Loucy (cell line): ENCODE measurements around the gene RALGPS2.

ENCODE experiments used
- H2AFZ ChIP-seq: fragments of 200-600 bp; sonication (generic); 2 replicates; pipeline ENCODE4 v1.6.0; 2016; ENCODE audit warnings: antibody characterized with exemption, mild to moderate bottlenecking, low read length, moderate library complexity
- H3F3A ChIP-seq: fragments of 200-600 bp; 2 replicates; pipeline ENCODE4 v1.6.0; 2016; ENCODE audit warnings: antibody characterized with exemption, low read depth, mild to moderate bottlenecking
- H3K27me3 ChIP-seq: fragments of 200-600 bp; sonication (generic); 2 replicates; pipeline ENCODE4 v1.6.1; 2014; ENCODE audit warnings: low read length, mild to moderate bottlenecking; ENCODE audit not compliant: insufficient read depth, poor library complexity, severe bottlenecking
- H3K36me3 ChIP-seq: fragments of 200-600 bp; sonication (generic); 2 replicates; pipeline ENCODE4 v1.6.1; 2016; ENCODE audit warnings: low read length; ENCODE audit not compliant: insufficient read depth
- H3K4me1 ChIP-seq: fragments of 200-600 bp; sonication (generic); 2 replicates; pipeline ENCODE4 v1.5.1; 2014; ENCODE audit warnings: low read length, mild to moderate bottlenecking; ENCODE audit not compliant: insufficient read depth, poor library complexity, severe bottlenecking
- H3K4me2 ChIP-seq: fragments of 200-600 bp; sonication (generic); 2 replicates; pipeline ENCODE4 v1.6.0; 2014; ENCODE audit warnings: antibody characterized with exemption, low read length, low read depth, mild to moderate bottlenecking; ENCODE audit not compliant: poor library complexity, severe bottlenecking
- H3K4me3 ChIP-seq: fragments of 200-600 bp; sonication (generic); 2 replicates; pipeline ENCODE4 v1.5.1; 2014; ENCODE audit warnings: low read length, mild to moderate bottlenecking, mixed read lengths; ENCODE audit not compliant: poor library complexity, severe bottlenecking
- H3K79me2 ChIP-seq: fragments of 200-600 bp; sonication (generic); 2 replicates; pipeline ENCODE4 v1.6.1; 2014; ENCODE audit warnings: low read length; ENCODE audit not compliant: insufficient read depth
- H3K9ac ChIP-seq: fragments of 200-600 bp; sonication (generic); 2 replicates; pipeline ENCODE4 v1.6.0; 2014; ENCODE audit warnings: mild to moderate bottlenecking, low read depth, low read length, moderate library complexity; ENCODE audit not compliant: poor library complexity, severe bottlenecking
- H3K9me2 ChIP-seq: fragments of 200-600 bp; sonication (generic); replicated peaks from 2 replicates; pipeline ENCODE4 v1.6.1; 2016; ENCODE audit warnings: low read depth, low read length, mixed read lengths
- H3K9me3 ChIP-seq: fragments of 200-600 bp; sonication (generic); 2 replicates; pipeline ENCODE4 v1.6.1; 2014; ENCODE audit warnings: mild to moderate bottlenecking, antibody characterized with exemption, low read length, low read depth; ENCODE audit not compliant: insufficient read depth
- H4K20me1 ChIP-seq: fragments of 200-600 bp; sonication (generic); 2 replicates; pipeline ENCODE4 v1.6.0; 2014; ENCODE audit warnings: antibody characterized with exemption, low read length, mild to moderate bottlenecking; ENCODE audit not compliant: insufficient read depth, poor library complexity, severe bottlenecking
- CTCF ChIP-seq: fragments of 200-600 bp; sonication (generic); conservative IDR thresholded peaks from 2 replicates; pipeline ENCODE4 v1.5.1; 2014; ENCODE audit warnings: mild to moderate bottlenecking, antibody characterized with exemption, low read length
- EZH2phosphoT487 ChIP-seq: fragments of 200-600 bp; IDR thresholded peaks from 2 replicates; pipeline ENCODE4 v1.6.1; 2018; ENCODE audit warnings: antibody characterized with exemption, mild to moderate bottlenecking, moderate library complexity, borderline replicate concordance

RALGPS2 gene

GRCh38 chr1:178908358-178908757 is 183.3 kb downstream of the RALGPS2 start:
- H3K9me3 ChIP-seq, result no peaks in the 10 kb centered on the region
- no peak overlapping the region for H2AFZ ChIP-seq
- no peak overlapping the region for H3K9ac ChIP-seq
- no peaks in the 10 kb centered on the region for H3K79me2 ChIP-seq
- H3K4me1 ChIP-seq, result no peaks in the 10 kb centered on the region
- no peaks in the 10 kb centered on the region for H3K9me2 ChIP-seq
- H3K27me3 ChIP-seq, result no peaks in the 10 kb centered on the region
- no peaks in the 10 kb centered on the region for H4K20me1 ChIP-seq
- no peak for TF ChIP-seq EZH2phosphoT487
- no peak for TF ChIP-seq CTCF
- H3F3A ChIP-seq, result no peaks in the 10 kb centered on the region
- H3K4me2 ChIP-seq, result no peak overlapping the region
- no peaks in the 10 kb centered on the region for H3K36me3 ChIP-seq
- no peak overlapping the region for H3K4me3 ChIP-seq

DNA sequence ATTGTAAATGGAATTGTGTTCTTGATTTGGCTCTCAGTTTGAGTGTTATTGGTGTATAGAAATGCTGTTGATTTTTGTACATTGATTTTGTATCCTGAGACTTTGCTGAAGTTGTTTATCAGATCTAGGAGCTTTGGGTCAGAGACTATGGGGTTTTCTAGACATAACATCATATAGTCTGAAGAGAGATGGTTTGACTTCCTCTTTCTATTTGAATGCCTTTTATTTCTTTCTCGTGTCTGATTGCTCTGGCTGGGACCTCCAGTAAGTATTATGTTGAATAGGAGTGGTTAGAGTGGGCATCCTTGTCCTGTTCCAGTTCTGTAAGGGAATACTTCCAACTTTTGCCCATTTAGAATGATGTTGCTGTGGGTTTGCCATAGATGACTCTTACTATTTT is 185.0 kb downstream of the RALGPS2 start:
- H4K20me1 ChIP-seq, result no peaks in the 10 kb centered on the region
- no peaks in the 10 kb centered on the region for H3F3A ChIP-seq
- H3K4me3 ChIP-seq, result no peak overlapping the region
- TF ChIP-seq CTCF (no peak), EZH2phosphoT487 (no peak)
- H2AFZ ChIP-seq, result no peak overlapping the region
- no peaks in the 10 kb centered on the region for H3K4me1 ChIP-seq
- H3K79me2 ChIP-seq, result no peaks in the 10 kb centered on the region
- no peak overlapping the region for H3K9ac ChIP-seq
- H3K27me3 ChIP-seq, result no peaks in the 10 kb centered on the region
- no peaks in the 10 kb centered on the region for H3K36me3 ChIP-seq
- H3K9me2 ChIP-seq, result no peaks in the 10 kb centered on the region
- H3K9me3 ChIP-seq, result no peaks in the 10 kb centered on the region
- no peak overlapping the region for H3K4me2 ChIP-seq

DNA sequence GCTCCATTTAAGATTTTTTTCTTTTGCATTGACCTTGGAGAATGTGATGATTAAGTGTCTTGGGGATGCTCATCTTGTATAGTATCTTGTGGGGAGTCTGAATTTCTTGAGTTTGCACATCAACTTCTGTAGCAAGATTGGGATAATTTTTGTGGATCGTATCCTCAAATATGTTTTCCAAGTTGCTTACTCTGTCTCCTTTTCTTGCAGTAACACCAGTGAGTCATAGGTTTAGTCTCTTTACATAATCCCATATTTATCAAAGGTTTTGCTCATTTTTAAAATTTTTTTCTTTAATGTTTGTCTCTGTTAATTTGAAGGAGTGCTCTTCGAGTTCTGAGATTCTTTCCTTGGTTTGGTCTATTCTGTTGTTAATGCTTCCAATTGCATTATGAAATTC is 187.6 kb downstream of the RALGPS2 start:
- Histone ChIP-seq H3K27me3 (no peaks in the 10 kb centered on the region), H3K36me3 (peaks cover 6% of the 10 kb centered on the region; the same call in 1 of the 2 replicates), H3K79me2 (no peaks in the 10 kb centered on the region), H3K9me2 (no peaks in the 10 kb centered on the region), H3K9me3 (no peaks in the 10 kb centered on the region), H3K4me2 (no peak overlapping the region), H3K9ac (no peak overlapping the region), H4K20me1 (no peaks in the 10 kb centered on the region), H3K4me3 (no peak overlapping the region), H2AFZ (no peak overlapping the region), H3F3A (no peaks in the 10 kb centered on the region), H3K4me1 (no peaks in the 10 kb centered on the region)
- no peak for TF ChIP-seq CTCF
- TF ChIP-seq EZH2phosphoT487, result no peak
